ENCODE measurements around the gene WASF2. TPM values are rescaled to one million over a fixed set of nuclear protein-coding genes. Genes with fewer than 3 reads are reported as not detected.

WASF2 gene
- total RNA-seq, 1 experiment from 2014 or later: 65.9 TPM

- Histone ChIP-seq H2AK5ac (ENCODE audit: insufficient read length, low read length) (no peak overlapping the region), H3K9ac (ENCODE audit: extremely low read depth, insufficient read length, low read length) (no peak overlapping the region), H3K23me2 (ENCODE audit: insufficient read length, low read depth, low read length, poor library complexity, severe bottlenecking) (no peaks in the 10 kb centered on the region), H3K79me2 (ENCODE audit: insufficient read depth, low read length) (no peaks in the 10 kb centered on the region), H3K27me3 (ENCODE audit: insufficient read depth, low read length) (no peaks in the 10 kb centered on the region), H2AFZ (ENCODE audit: low read length) (no peak overlapping the region), H3T11ph (ENCODE audit: low read length) (no peak overlapping the region), H3K4me1 (ENCODE audit: insufficient read depth, low read length) (no peaks in the 10 kb centered on the region), H3K4ac (ENCODE audit: low read depth, low read length) (no peak overlapping the region), H2BK5ac (ENCODE audit: insufficient read length, low read length) (no peak overlapping the region), H3K27ac (ENCODE audit: insufficient read length, low read depth, low read length) (no peak overlapping the region), H3K18ac (ENCODE audit: insufficient read length, low read depth, low read length) (peak overlapping the region; percentile 51), H3K14ac (ENCODE audit: insufficient read depth, low read length) (peak overlapping the region; percentile 72), H4K20me1 (ENCODE audit: control insufficient read depth, insufficient read depth, insufficient read length) (no peaks in the 10 kb centered on the region), H2BK12ac (ENCODE audit: insufficient read length, low read depth, low read length) (no peak overlapping the region), H4K91ac (ENCODE audit: insufficient read length, low read depth, low read length) (no peak overlapping the region), H3K56ac (ENCODE audit: insufficient read length, low read depth, low read length) (no peak overlapping the region), H4K5ac (ENCODE audit: insufficient read length, low read depth, low read length) (no peak overlapping the region), H3K79me1 (ENCODE audit: insufficient read depth, low read depth, low read length, poor library complexity, severe bottlenecking) (no peaks in the 10 kb centered on the region), H3K23ac (ENCODE audit: insufficient read length, low read depth, low read length) (no peak overlapping the region), H3K4me2 (ENCODE audit: insufficient read depth, insufficient read length, low read length) (no peak overlapping the region), H4K8ac (replicated peaks; ENCODE audit: insufficient read length, low read depth, low read length) (no peak overlapping the region), H2BK15ac (ENCODE audit: low read depth, low read length) (no peak overlapping the region), H2BK20ac (ENCODE audit: low read depth, low read length, poor library complexity, severe bottlenecking) (no peak overlapping the region), H3K9me3 (ENCODE audit: control insufficient read depth, low read depth, low read length) (no peaks in the 10 kb centered on the region), H2BK120ac (ENCODE audit: low read depth, low read length, poor library complexity, severe bottlenecking) (no peak overlapping the region)
- Mint-ChIP-seq H3K4me1 (peaks cover 18 to 29% of the 10 kb centered on the region in 2 experiments), H3K27ac (peak overlapping the region; percentile 5 to 95 (median 90); a peak in 5 of 7 replicates), H3K36me3 (ENCODE audit: insufficient read depth in 1 of 3, low read depth in 3 of 3) (0 out of 7 replicates have a peak, but pooled peaks cover 0 to 1% (median 0%) of the 10 kb centered on the region in 3 experiments), H3K9me3 (no peaks in the 10 kb centered on the region; a peak in 1 of 5 replicates), H3K4me3 (no peak overlapping the region), H3K27me3 (ENCODE audit: low read depth) (no peaks in the 10 kb centered on the region; the same call in 1 of the 2 replicates)
- DNase-seq: no peak
- no CpG with 5 or more reads among the region's 12 CpGs for WGBS (ENCODE audit: extremely low coverage, insufficient read length, low lambda C conversion rate)
- TF ChIP-seq, protein P1, sequence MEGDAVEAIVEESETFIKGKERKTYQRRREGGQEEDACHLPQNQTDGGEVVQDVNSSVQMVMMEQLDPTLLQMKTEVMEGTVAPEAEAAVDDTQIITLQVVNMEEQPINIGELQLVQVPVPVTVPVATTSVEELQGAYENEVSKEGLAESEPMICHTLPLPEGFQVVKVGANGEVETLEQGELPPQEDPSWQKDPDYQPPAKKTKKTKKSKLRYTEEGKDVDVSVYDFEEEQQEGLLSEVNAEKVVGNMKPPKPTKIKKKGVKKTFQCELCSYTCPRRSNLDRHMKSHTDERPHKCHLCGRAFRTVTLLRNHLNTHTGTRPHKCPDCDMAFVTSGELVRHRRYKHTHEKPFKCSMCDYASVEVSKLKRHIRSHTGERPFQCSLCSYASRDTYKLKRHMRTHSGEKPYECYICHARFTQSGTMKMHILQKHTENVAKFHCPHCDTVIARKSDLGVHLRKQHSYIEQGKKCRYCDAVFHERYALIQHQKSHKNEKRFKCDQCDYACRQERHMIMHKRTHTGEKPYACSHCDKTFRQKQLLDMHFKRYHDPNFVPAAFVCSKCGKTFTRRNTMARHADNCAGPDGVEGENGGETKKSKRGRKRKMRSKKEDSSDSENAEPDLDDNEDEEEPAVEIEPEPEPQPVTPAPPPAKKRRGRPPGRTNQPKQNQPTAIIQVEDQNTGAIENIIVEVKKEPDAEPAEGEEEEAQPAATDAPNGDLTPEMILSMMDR (conservative IDR thresholded peaks at IDR 0.05): no peak
Measured at GRCh38 chr1:27503844-27504587, 14.0 kb upstream of the WASF2 start.
